ENCODE data around the gene RIPK3.

DNA sequence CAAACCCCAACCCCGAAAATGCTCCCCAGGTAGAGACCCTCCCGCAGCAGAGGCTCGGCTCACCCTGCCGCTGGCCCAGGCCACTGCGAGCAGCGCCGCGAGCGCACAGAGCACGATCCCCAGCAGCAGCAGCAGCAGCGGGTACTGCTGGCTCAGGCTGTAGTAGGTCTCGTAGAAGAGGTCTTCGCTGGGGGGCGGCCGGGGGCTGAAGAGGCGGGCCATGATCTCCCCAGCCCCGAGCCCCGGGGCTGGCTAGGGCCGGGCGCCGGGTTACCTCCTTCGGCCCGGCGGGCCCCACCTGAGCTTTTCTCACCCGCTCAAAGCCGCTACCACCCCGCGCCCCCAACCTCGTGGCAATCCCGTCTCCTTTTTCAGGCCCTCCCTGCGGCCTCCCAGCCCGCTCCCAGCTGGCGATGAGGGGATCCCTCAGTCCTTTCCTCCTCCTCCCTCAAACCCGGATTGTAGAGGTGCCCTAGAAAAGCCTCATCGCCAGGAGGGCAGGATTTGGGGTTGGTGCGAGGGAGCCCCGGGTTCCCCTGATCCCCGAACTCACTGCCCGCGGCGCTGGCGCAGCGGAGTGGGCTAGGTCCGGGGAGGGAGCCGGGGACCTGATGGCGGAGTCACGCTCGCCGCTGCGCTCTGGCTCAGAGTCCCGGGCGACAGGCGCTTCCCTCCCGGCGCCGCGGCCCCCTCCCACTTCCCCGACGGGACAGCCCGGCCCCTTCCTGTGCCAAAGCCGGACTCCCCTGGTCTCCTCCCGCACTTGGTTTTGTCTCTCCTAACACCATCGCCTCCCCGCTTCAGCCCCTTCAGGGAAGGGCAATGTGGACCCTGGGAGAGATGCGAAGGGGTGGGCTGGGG, 5.1 kb downstream of the RIPK3 start, which contains the start of gene ADCY4:
- TF ChIP-seq, protein P1, sequence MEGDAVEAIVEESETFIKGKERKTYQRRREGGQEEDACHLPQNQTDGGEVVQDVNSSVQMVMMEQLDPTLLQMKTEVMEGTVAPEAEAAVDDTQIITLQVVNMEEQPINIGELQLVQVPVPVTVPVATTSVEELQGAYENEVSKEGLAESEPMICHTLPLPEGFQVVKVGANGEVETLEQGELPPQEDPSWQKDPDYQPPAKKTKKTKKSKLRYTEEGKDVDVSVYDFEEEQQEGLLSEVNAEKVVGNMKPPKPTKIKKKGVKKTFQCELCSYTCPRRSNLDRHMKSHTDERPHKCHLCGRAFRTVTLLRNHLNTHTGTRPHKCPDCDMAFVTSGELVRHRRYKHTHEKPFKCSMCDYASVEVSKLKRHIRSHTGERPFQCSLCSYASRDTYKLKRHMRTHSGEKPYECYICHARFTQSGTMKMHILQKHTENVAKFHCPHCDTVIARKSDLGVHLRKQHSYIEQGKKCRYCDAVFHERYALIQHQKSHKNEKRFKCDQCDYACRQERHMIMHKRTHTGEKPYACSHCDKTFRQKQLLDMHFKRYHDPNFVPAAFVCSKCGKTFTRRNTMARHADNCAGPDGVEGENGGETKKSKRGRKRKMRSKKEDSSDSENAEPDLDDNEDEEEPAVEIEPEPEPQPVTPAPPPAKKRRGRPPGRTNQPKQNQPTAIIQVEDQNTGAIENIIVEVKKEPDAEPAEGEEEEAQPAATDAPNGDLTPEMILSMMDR (IDR thresholded peaks at IDR 0.05): no peak
- peak; percentile 12 to 35 for TF ChIP-seq POLR2A (IDR thresholded peaks at IDR 0.05)
